NCI-H345 treated with DMSO at 0.1 percent for 48 hours (cell line): ENCODE data around the gene FAR1.

Source experiments
- DNase-seq: peaks from one replicate; lab custom pipeline; 2025; ENCODE audit not compliant: unreplicated experiment; lab: John Stamatoyannopoulos, UW

FAR1 gene

DNA sequence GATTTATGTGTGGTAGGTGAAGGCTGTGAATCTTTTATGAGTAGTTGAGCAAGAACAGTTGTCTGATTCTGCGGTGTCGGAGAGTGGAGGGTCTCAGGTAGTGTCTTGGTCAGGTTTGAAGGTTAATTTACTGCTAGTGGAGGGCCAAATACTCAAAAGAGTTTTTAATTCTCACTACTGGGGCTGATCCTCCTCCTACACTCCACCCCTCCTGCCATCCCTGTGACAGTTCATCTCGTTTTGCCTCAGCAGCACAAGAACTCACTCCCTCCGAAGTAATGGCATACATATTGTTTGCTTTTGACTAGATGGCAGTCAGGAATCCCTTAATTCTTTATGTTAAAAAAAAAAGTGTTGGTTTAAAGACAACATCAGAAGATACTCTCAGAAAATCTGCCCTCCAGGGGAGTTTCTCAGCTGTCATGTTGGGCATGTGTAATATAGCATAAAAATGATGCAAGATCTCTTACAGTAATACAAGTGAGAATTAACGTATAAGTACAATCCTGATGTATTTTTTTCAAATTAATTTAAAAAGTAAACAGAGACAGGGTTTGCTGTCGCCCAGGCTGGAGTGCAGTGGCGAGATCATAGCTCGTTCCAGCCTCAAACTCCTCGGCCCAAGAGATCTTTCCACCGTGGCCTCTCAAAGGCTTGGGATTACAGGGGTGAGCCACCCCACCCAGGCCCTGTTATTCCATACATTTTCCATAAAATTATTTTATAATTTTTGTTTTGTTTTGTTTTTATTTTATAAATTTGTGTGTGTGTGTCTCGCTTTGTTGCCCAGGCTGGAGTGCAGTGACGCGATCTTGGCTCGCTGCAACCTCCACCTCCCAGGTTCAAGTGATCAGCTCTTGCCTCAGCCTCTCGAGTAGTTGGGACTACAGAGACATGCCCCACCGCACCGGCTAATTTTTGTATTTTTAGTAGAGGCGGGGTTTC lies 1.3 kb downstream of the FAR1 start:
- no peak for DNase-seq

DNA sequence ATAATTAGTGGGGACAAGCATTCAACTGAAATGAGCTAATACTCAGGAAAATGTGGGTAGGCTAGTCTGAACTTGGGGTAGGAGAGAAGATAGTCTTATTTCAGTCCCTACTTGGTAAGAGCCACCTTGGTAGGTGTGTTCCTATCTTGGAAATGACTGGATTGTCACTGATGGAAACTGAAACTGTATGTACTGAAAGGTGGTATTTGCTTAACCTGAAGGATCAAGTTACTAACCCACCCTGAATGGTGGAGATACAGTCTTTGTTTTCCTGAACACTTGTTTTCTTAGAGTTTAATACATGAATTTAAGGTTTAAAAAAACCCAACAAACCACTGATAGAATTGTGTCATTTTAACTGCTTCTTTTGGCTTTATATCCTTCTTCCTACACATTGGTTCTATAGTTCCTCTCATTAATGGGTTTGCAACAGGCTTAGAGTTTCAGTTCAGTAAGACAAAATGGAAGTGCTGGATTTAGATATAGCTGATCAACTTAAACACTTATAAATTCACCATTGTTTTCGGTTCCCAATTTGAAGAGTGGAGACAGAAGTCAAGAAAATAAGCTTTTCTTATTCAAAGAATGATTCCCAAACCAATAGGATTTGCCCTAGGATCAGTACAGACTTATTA lies 4.2 kb downstream of the FAR1 start:
- no peak for DNase-seq

DNA sequence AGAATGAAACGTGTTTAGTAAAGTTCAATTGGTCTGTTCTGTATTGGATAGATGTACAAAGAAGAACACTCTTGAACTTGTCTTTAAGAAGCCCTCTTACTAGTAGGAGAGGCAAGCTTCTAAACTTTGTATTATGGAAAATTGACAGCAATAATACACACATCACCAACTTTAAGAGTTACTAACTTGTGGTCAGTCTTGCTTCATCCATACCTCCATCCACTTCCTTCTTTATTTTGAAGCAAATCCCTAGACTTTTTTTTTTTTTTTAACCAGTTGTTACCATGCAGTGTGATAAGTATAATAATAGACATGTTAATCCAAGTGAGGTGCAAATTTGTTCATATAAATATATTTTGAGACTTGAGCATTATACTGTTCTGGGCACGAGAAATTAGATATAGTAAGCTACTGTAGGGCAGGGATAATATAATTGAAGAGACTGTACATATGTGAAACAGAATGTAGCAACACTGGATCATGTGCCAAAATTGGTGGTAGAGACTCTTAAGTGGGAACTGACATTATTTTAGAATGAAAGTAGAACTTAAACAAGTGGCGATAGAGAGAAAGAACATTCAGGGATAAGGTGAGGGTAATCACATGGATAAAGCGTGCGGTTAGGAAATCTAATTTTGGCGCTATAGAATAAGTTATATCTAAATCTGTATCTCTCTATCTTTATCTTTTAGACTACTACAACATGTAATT lies 6.5 kb downstream of the FAR1 start:
- DNase-seq: no peak

DNA sequence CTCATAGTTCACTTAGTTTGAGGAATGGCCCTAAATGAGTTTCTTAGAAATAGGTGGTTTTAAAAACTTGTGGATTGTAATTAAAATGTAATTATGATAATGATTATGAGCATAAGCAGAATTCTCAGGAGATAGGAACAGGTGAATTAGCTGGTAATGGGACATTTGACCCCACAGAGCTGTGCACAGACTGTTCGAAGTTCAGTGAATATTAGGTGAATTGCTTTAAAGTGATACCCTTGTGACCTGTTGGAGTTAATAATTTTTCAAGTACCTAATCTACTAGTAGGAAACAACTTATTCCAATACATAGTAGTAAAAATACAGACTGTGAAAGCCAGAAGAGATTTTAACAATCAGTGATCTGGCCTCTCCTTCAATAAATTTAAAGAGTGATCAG lies 8.1 kb downstream of the FAR1 start:
- DNase-seq: no peak

DNA sequence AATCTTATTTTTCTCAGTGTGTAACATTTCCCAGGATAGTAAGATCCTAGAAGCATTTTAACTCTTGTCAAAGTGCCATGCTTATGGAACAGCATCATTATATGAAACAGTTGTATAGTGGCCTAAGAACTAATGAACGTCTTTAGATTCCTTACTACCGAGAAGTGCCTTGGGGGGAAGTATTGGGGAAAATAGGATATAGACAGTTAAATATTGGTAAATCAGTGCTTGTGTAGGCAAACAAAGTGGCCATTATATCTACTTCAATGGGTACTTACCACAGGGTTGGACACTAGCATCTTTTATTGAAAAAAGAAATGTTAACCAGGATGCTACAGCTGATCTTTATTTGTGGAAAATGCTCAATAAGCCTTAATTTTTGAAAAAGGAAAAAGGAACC lies 11.3 kb downstream of the FAR1 start:
- DNase-seq: no peak

DNA sequence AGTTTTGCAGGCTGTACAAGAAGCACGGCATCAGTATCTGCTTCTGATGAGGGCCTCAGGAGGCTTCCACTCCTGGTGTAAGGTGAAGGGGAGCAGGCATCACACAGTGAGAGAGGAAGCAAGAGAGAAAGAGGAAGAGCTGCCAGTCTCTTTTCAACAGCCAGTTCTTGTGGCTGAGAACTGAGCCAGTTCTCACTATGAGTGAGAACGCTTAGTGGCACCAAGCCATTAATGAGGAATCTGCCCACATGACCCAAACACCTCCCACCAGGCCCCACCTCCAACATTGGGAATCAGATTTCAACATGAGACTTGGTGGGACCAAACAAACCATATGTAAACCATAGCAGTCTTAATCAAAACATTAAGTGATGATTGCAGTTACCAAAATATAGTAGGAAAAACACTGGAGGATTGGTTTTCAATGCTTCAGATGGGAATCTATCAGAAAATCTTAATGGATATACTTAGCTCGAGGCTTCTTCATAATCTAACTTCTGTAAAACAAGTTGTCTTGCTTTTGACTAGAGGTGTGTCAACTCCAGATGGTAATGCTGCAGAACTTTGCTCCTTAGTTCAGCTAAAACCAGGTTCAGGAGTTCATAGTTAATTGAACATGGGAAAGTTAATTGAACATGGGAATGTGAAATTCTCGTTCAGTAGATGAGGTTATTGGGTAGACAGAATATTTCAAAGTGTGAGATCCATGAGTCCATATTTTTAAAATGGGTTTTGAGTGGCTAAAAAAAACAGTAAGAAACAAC lies 12.2 kb downstream of the FAR1 start:
- no peak for DNase-seq

DNA sequence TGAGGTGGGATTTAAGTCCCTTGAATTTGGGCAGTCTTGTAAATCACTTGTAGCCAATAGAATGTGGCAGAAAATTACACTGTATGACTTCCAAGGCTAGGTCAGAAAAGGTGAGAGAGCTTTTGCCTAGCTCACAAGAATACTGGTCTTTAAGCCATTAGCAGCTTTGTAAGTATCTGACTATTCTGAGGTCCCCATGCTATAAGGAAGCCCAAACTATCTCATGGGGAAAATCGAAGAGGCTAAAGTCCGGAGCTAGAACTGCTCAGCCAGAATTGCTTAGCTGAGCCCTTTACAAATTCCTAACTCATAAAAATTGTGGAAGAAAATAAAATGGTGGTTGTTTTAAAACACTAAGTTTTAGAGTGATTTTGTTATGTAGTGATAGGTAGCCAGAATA lies 13.0 kb downstream of the FAR1 start:
- DNase-seq: no peak

DNA sequence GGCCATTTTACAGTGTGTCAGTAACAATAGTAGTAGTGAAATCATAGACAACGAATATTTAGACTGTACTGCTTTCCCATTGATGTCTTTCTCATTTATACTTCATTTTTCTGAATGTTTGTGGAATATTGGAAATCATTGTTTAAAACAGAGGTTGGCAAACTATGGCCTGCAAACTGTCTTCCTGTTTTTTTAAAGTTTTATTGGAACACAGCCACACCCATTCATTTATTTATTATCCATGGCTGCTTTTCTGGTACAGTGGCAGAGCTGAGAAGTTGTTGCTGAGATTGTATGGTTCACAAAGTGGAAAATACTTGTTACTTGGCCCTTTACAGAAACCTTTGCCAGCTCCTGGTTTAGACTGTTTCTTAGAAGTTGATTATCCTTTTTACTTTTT lies 13.7 kb downstream of the FAR1 start:
- DNase-seq: no peak

DNA sequence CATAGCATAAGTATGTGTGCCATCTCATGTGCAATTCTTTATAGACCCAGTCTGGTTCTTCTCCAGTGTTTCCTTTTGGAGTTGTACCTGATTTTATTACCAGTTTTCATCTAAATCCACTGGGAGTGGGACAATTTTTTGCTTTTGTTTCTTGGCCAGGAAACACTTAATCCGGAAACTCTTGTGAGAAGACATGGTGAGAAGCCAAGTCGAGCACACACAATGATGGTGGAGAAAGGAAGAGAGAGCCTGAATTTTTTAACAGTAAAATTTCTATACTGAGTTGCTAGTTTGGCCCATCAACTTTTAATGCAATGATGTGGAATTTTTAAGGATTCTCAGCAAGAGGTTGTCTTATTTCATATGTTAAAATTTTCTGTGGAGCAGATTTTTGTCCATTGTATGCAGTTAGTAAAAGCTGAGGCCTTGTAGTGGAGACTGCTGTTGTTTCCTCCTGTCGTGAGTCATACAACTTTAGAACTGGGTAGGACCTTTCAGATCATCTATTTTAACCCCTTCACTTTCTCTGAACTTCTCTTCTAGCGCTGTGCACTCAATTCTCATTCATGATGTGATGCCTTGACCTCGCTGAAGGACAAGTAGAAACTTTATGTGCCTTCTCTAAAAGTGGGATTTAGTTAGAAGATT lies 17.1 kb downstream of the FAR1 start:
- DNase-seq: no peak

DNA sequence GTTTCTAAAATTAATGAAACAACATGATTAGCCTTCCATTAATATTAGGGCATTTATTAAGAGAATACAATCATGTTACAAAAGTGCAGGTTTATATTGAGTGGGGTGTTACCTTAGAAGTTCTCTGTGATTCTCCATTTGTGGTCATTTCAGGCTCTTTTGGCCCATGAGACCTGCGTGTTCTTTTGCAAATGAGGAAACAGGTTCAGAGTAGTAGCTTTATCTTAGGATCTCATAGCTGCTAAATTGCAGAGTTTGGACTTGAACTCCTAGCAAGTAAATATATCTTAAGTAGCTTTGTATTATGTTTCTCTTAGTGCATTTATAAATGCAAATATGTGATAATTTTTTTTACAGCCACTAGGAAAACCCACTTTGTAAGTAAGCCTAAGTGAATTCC lies 18.3 kb downstream of the FAR1 start:
- DNase-seq: no peak

DNA sequence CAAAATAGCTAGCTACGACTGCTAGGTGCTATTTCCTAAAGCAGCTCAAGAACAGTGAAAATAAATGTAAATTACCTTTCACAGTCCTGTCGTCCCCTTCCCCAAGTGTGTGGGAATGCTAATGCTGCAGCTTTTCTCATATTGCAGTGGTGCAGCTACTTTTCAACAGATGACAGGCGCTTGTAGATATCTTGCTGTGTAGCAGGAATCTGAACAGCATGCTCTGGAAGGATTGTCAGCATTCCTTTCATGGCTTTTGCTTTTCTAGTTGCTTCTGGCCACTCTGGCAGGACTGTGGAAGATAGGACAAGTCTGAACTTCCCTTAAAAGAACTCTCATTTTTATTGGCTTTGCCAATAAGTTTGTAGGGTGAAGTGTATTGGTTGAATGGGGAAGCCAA lies 18.8 kb downstream of the FAR1 start:
- DNase-seq: no peak

DNA sequence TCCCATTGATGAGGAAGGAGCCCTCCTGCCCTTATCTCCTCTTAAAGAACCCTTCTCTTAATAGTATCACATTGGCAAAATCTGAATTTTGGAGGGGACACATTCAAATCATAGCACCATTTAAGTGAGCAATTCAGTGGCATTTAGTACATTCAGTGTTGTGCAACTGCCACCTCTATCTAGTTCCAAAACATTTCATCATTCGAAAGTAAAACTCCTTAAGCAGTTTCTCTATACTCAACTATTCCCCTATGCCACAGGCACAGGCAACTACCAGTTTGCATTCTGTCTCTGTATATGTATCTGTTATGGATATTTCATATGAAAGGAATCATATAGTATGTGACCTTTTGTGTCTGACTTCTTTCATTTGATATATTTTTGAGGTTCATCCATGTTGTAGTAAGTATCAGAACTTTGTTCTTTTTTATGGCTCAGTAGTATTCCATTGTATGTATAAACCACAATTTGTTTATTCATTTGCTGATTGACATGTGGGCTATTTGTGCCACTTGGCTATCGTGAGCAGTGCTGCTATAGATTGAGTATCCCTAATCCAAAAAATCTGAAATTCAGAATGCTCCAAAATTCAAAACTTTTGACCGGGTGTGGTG lies 22.9 kb downstream of the FAR1 start:
- DNase-seq: no peak

DNA sequence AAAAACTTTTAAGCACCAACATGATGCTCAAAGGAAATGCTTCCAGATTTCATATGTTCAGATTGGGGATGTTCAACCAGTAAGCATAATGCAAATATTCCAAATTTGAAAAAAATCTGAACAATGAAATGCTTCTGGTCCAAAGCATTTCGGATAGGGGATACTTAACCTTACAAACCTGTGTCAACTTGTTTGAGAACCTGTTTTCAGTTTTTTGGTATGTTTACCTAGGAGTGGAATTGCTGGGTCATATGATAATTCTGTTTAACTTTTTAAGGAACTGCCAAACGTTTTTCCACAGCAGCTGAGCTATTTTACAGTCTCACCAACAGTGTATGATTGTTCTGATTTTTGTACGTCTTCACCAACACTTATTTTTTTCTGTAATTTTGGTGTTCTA lies 23.7 kb downstream of the FAR1 start:
- DNase-seq: no peak

DNA sequence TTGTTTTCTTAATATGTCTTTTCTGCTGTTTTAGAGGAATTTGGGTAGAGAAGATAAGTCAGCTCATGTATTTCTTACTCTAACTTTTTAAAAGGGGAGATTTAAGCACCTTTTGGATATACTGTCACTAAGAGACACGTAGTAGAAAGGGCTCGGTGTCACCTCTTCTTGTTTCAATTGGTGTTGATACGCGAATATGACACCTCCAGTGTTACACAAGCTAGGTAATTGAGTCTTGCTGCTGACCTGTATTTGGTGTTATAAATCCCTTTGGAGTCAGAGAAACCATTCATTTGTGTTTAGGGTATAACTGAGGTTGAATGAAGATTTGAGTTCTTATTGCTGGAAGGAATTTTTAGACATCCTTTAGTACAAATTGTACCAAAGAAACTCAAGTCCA lies 25.6 kb downstream of the FAR1 start:
- DNase-seq: no peak

DNA sequence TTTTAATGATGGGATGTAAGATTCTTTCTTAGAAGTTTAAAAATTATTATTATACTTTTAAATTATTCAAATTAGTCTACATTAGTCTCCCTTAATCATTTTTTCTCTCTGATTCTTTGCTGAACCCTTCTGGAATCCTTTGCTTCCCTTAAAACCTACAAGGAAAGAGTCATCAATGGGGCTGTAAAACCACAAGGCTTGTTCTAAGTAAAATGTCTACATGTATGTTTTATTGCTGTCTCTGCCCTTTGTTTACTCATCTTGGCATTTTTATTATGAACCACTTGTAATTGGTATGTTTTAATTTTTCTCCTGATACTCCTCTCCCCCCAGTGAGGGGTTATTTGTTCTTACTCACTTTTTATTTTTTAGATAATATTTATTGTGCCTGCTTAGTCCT lies 27.4 kb downstream of the FAR1 start:
- DNase-seq: no peak

DNA sequence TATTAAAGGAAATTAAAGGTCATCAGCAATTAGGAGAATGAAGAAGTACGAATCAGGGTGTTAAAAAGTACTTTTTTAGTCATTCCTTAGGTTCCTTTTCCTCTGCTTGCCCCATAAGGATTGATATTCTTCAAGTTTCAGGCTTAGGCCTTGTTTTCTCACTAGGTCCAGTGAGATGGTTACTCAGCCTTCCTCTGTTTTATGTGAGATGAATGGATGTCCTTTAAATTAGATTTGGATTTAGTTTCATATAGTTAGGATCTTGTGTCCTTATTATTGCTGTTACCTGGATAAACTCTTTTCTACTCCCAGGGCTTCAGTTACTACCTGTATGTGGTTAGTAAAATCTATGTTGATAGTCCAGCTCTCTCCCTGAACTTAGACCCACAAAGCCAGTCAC lies 29.2 kb downstream of the FAR1 start:
- no peak for DNase-seq

DNA sequence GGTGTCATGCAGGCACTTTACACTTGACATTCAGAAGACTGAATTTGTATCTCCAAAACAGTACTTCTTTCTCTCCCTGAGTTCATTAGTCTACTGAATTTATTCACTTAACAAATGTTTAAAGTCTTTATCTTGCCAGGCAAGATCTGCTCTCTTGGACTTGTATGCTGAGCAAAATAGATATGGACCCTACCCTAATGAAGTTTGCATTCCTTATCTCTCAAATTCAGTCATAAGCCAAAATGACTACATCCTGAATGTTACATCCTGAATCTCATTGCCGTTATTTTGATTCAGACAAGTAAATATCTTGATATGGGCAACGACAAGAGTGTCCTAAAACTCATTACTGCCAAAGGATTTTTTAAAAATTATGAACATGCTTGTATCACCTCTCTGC lies 29.7 kb downstream of the FAR1 start:
- DNase-seq: no peak

DNA sequence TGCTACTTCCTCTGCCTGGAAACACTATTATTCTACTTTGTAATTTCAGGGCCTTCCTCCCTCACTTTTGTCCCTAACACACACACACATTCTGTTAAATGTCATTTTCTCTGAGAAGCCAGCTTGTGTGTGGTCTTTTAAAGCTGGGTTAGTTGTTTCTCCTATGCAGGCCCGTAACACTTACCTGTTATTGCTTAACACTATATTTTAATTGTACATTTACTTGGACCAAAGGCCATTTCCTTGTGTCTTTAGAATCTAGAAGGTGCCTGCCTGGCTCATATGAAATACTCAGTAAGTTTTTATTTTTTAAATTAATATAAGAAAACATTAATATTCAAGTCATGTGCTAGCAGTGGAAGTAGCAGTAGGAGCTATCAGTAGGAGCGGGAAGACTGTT lies 30.6 kb downstream of the FAR1 start:
- no peak for DNase-seq

DNA sequence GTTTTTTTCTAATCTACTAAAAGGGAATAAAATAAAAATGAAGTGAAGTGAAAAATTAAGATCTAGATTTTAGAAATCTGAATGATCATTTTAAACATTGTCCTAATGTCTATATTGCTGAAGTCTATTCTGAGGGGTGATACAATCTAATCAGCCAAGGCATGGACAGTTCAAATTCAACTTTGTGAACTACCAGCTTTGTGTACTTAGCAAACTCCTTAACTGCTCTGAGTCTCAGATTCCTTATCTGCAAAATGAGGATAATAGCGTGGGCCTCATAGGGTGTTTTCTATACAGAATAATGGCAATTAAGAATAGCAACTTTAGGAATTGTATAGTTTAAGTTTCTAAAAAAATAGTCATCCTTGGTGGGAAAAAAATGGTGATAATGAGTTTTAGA lies 31.4 kb downstream of the FAR1 start:
- DNase-seq: no peak

DNA sequence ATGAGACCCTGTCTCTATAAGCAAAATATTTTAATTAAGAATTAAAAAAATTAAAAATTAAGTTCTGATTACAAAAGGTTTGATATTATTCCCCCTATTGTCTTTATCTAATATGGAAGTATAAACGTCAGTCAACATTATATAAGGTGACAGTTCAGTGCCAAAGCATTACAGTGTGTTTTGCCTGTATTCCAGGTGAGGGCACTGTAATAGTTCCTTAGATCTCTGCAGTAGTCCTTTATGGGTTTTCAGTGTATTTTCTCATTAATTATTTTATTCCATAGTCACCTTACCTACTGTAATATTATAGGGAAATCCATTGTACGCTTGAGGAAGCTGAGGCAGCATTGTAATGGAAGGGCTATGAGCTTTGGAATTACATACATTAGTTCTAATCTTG lies 33.0 kb downstream of the FAR1 start:
- DNase-seq: no peak
